Middle frontal gyrus (tissue), 1 donor: ENCODE measurements around the gene CISTR.
"Not testable (repeated sequence)": the region's sequence is repeated elsewhere in the genome, so short reads cannot be mapped to it uniquely, and the experiment has no call there.

Experiments used
- DNase-seq: peaks from one replicate; pipeline ENCODE4 v3.0.0-alpha.2; 2015; ENCODE audit warnings: low spot score; ENCODE audit errors: extremely low spot score

CISTR gene

GRCh38 chr12:53720946-53721345, 30.8 kb downstream of the CISTR start:
- DNase-seq = no peak

DNA sequence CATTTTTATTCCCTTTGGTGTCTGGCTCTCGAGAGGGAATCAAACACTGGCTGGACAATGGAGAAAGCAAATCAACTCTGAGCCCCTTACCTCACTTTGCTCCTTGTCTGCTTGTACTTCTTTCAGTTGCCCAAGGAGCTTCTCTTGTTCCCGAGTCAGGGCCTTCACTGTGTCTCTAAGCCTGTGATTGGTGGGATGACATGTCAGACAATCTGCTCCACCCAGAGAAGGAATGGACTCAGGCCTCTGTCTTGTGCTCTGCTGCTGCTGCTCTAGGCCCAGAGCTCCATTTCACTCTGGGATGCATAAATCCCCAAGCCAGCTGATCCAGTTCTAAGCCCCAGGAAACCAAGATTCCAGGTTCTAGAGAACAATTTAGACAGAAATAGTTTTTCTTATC, 32.1 kb downstream of the CISTR start:
- no peak for DNase-seq

- DNase-seq = not testable (repeated sequence)
Measured at GRCh38 chr12:53718567-53718966, 33.2 kb downstream of the CISTR start.

GRCh38 chr12:53717319-53717718, 34.5 kb downstream of the CISTR start:
- no peak for DNase-seq

- no peak for DNase-seq
Measured at GRCh38 chr12:53714004-53714403, 37.8 kb downstream of the CISTR start.

DNA sequence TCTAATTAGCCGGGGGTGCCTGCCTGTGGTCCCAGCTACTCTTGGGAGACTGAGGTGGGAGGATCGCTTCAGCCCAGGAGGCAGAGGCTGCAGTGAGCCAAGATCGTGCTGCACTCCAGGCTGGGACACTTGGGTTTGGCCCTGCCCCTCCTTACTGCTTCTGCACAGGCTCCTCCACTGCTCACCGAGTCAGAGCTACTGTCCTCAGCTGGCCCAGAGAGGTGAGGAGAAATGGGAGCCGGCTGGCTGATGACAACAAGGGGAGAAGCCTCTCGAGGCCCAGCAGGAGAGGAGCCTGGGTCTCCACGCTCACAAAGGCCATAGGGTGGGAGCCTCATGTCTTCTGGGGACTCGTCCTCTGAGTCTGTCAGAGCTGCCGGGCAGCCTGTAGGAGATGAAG, 38.3 kb downstream of the CISTR start:
- no peak for DNase-seq

- DNase-seq = no peak
Measured at GRCh38 chr12:53712059-53712643, 39.6 kb downstream of the CISTR start.

DNA sequence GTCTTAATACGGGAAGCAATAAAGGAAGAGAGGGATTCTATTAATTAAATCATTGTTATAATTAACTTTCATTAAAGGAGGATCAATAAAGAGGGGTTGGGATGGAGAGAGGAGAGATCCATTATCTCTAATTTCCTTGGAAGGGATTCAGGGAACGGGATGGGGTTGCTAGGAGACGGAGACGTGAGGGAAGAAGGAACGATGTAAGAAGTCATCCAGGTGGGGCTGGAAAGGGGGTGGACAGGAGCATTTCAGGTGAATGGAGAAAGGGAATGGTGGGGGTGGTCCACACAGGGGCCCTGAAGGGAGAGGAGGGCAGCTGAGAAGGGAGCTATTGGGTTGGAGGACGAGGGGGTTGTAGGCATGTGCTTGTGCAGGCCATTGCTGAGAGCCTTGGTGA, 41.7 kb downstream of the CISTR start:
- DNase-seq = no peak

DNA sequence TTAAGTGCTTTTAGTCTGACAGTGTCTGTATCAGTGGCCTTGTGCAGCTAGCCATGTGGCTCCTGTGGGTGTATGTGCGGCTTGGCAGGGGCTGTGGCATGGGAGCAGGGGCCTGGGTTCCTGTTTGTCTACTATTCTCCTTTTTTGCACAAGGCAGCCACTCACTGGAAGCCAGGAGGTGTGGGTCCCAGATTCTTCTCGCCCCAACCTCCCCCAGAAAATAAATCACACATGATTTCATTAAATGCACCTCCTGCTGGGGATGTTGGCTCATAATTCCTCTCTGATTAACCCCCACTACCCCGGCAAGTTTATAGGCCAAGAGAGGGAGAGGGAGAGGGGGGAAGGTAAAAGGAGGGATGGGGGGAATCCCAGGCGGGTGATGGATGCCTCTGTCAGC, 42.1 kb downstream of the CISTR start:
- DNase-seq = no peak

DNA sequence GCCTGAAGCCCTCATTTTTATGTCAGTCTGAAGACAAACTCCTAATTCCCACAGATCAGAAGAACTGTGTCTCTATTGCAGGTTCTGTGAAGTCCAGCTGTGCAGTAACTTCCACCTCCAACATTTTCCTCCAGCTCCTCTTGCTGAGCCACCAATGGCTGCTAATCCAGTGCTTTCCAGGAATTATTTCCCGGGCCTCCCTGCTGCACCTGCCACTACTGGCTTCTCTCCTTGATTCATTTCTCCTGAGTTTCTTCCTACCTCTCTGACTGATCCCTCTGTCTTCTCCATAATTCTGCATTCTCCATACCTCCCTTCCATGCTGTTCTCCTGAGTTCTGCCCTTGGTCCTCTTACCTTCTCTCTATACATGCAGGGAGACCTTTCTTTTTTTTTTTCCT, 45.7 kb downstream of the CISTR start:
- no peak for DNase-seq

DNA sequence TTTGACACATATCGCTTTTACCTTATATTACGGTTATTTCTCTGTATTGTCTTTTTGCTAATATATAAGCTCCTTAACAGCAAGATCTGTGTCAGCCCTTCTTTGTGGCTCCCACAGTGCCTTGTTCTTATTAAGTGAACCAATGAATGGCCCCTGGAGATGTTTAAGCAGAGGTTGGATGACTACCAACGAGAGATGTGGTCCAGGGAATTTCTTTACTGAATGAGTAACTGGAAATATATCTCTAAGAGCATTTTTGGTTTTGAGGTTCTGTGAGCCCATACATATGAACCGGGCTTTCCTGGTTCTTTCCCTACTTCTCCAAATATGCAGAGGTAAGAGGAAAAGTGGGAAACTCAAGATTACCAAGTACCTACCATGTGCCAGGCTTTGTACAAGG, 48.0 kb downstream of the CISTR start:
- no peak for DNase-seq

GRCh38 chr12:53701518-53702264, 50.1 kb downstream of the CISTR start:
- no peak for DNase-seq

DNA sequence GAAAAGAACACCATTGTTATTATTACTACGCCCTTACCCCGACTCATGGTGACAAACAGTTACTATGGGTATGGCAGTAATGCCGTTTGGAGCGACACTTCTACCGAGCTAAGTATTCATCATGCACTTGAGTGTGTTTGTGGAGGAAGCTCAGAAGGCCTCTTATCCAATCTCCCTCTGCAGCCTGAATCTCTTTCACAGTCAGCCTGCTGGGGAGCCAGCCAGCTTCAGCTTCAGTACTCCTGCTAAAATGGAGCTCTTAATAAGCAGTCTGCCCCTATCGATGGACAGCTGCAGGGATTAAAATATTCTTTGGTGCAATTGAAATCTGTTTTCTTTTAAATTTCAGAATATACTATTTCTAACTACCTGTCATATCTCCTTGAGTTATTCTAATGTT, 51.2 kb downstream of the CISTR start:
- DNase-seq = no peak

- no peak for DNase-seq
Measured at GRCh38 chr12:53699678-53700025, 52.1 kb downstream of the CISTR start.

DNA sequence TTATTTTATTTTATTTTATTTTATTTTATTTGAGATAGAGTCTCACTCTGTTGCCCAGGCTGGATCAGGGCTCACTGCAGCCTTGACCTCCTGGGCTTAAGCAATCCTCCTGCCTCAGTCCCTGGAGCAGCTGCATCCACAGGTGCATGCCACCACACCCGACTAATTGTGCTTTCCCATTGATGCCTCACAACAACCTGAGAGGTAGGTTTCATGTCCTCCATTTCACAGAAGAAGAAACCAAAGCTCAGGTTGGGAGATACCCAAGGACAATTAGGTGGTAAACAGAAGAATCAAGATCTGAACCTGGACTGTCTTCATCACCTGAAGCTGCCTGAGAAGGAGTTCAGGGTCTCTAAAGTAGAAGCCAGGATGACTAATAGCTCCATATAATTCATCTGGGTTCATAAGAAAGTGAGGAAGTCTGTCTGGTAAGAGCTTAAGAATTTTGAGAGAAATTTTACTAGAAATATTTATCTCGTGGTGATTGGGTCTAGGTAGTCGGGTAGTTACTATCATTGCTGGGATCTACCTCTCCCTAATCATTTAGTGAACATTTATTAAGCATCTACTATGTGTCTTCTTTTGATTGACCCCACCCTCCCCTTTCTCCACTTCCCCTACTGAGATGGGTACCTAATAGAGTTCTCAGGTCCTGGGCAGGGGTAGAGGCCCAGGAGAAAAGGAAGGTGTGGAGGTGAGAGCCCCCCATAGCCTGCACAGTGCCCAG, 52.7 kb downstream of the CISTR start:
- DNase-seq = no peak

DNA sequence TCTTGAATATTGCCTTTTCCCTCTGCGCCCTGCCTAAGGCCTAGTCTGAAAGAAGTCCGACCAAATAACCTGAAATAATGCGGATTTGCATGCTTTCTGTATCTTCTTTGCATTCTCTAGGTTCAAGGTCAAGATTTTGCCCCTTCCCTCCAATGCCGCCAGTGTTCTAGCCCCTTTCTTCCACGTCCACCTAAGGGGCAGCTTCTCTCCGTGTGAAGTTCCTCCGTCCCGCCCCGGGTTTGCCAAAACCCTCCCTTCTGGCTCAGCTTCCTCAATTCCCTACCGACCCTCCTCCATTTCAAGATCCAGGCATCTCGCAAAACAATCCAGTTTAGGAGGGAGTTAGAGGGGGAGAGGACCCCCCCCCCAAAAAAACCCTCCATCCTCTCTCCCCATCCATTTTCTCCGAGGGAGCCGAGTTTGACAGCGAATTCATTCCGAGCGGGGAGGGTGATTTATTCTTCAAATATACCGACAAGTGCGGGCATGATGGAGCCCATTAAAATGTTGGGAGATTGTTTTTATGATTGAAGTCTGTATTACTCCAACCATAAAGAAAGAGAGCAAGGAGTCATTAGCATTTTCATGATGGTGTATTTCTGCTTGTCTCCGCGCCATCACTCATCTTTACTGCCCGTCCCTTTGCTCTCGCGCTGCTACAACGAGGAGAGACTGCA, 55.0 kb downstream of the CISTR start:
- DNase-seq = no peak
